HepG2 (cell line): Measurements from ENCODE around the gene LIM2. TPM values are rescaled to one million over a fixed set of nuclear protein-coding genes. Genes with fewer than 3 reads are reported as not detected.
"Not testable (repeated sequence)": the region's sequence is repeated elsewhere in the genome, so short reads cannot be mapped to it uniquely, and the experiment has no call there.

ENCODE experiments used
- ATAC-seq: fragments of 200-7000 bp; cut with Tn5 transposase; 3 replicates; pipeline ENCODE4 v1.9.1; 2020; ENCODE audit warnings: mild to moderate bottlenecking, moderate library complexity
- BruUV-seq: library from RNA; stranded (reverse); fragments of 400-500 nt; replicated peaks from 2 replicates; lab custom pipeline; 2021; lab: Mats Ljungman, UMichigan
- CTCF ChIA-PET: fragments of 300-600 bp; formaldehyde crosslinking; extraction: SDS; loops from one replicate; lab custom pipeline; 2021; ENCODE audit warnings: low total read pairs, inconsistent platforms, low intra/inter-chr PET ratio; lab: Yijun Ruan, JAX
- POLR2A ChIA-PET: fragments of 350-600 bp; sonication (Branson Sonifier 250); formaldehyde crosslinking; loops from one replicate; lab custom pipeline; 2020; ENCODE audit warnings: antibody characterized with exemption, inconsistent platforms; lab: Yijun Ruan, JAX
- DNase-seq: peaks from one replicate; pipeline ENCODE4 v3.0.0-alpha.2; 2015; ENCODE audit warnings: low spot score
- FAIRE-seq: peaks from 3 replicates; lab custom pipeline; 2011; peaks lifted over from hg19 to GRCh38; lab: Jason Lieb, UNC
- H2AFZ ChIP-seq: one replicate; pipeline ENCODE4 v1.6.1; 2011; ENCODE audit warnings: low read length, inconsistent platforms
- H3K27ac ChIP-seq: fragments of 300-600 bp; 3 replicates; pipeline ENCODE4 v1.8.0; 2011; ENCODE audit warnings: mixed run types, mild to moderate bottlenecking, mixed read lengths, low read length, inconsistent platforms; ENCODE audit not compliant: insufficient read depth; ENCODE audit errors: extremely low read length
- H3K27me3 ChIP-seq, 2 experiments: fragments of 200-600 bp in 1 of 2; 2 replicates in 1 of 2; 3 replicates in 1 of 2; pipeline versions ENCODE4 v1.6.0 to v1.8.0; 2011; ENCODE audit warnings: low read length in 2 of 2, mild to moderate bottlenecking in 2 of 2, moderate library complexity in 2 of 2, inconsistent platforms in 1 of 2; ENCODE audit not compliant: insufficient read depth in 2 of 2, control insufficient read depth in 1 of 2
- H3K36me3 ChIP-seq, 2 experiments: fragments of 200-600 bp in 1 of 2; replicated peaks in 1 of 2; 2 replicates in 1 of 2; 3 replicates in 1 of 2; pipeline versions ENCODE4 v1.5.1 to v1.8.0; 2011; ENCODE audit warnings: low read length in 2 of 2, inconsistent platforms in 1 of 2; ENCODE audit not compliant: insufficient read depth in 2 of 2, control insufficient read depth in 1 of 2
- H3K4me1 ChIP-seq: 2 replicates; pipeline ENCODE4 v1.5.1; 2012; ENCODE audit warnings: low read length, inconsistent platforms; ENCODE audit not compliant: insufficient read depth
- H3K4me2 ChIP-seq: 2 replicates; pipeline ENCODE4 v1.6.0; 2011; ENCODE audit warnings: low read depth, low read length, inconsistent platforms
- H3K4me3 ChIP-seq, 3 experiments: fragments of 200-600 bp in 1 of 3; sonication (generic), shearing (Covaris generic) in 1 of 3; replicated peaks in 1 of 3; 2 replicates each; pipeline ENCODE4 v1.5.1; 2011 to 2016; ENCODE audit warnings: low read length in 3 of 3, inconsistent platforms in 2 of 3, low read depth in 2 of 3, mild to moderate bottlenecking in 2 of 3, control low read depth in 1 of 3, mixed read lengths in 1 of 3; ENCODE audit not compliant: insufficient read depth in 1 of 3
- H3K79me2 ChIP-seq: one replicate; pipeline ENCODE4 v1.6.1; 2011; ENCODE audit warnings: low read length, inconsistent platforms; ENCODE audit not compliant: insufficient read depth
- H3K9ac ChIP-seq: 2 replicates; pipeline ENCODE4 v1.6.0; 2011; ENCODE audit warnings: mild to moderate bottlenecking, low read depth, low read length, inconsistent platforms; ENCODE audit not compliant: insufficient read depth
- H3K9me3 ChIP-seq: 2 replicates; pipeline ENCODE4 v1.5.1; 2012; ENCODE audit warnings: mild to moderate bottlenecking, low read length
- H4K20me1 ChIP-seq: 2 replicates; pipeline ENCODE4 v1.6.0; 2011; ENCODE audit warnings: inconsistent platforms, mild to moderate bottlenecking, low read length, moderate library complexity; ENCODE audit not compliant: insufficient read depth
- EED ChIP-seq: sonication (generic); formaldehyde crosslinking; IDR thresholded peaks from 2 replicates; pipeline ENCODE4 v1.5.0; 2020; ENCODE audit warnings: mild to moderate bottlenecking, missing genetic modification reagents
- HNRNPK ChIP-seq: fragments of 200-400 bp; formaldehyde crosslinking; IDR thresholded peaks from 2 replicates; pipeline ENCODE4 v1.6.1; 2018; ENCODE audit warnings: low read length, low read depth, moderate library complexity, mild to moderate bottlenecking; ENCODE audit not compliant: poor library complexity, severe bottlenecking
- WGBS: methylation state at CpG from one replicate; pipeline ENCODE4 v1.1.6; 2017; ENCODE audit warnings: low lambda C conversion rate; 5-methylcytosine and 5-hydroxymethylcytosine counted together
- in situ Hi-C: cut with HindIII; loops from 2 replicates; pipeline ENCODE4 v1.10.0; 2017; ENCODE audit warnings: low pct_unique_long_range_greater_than_20kb; ENCODE audit not compliant: extremely low pct_ligation_motif_present
- intact Hi-C: fragments of 100-400 bp; cut with micrococcal nuclease; formaldehyde crosslinking; loops from one replicate; pipeline ENCODE4 v1.10.0; 2022; ENCODE audit not compliant: unreplicated experiment
- polyA plus RNA-seq, 8 experiments: library from polyadenylated mRNA; depleted of rRNA in 3 of 8; stranded (reverse) in 7 of 8; unstranded in 1 of 8; fragments of >200 nt; fragmentation: Illumina TruSeq in 4 of 8; extraction: Trizol in 4 of 8; gene quantifications; 2 replicates each; pipeline versions ENCODE4 v1.2.1 to v1.2.3, GENCODE V29; 2011 to 2016; ENCODE audit warnings: low read depth in 4 of 8, missing spikeins in 1 of 8, mixed read lengths in 1 of 8; ENCODE audit not compliant: insufficient read depth in 1 of 8
- total RNA-seq, 5 experiments: library from RNA; depleted of rRNA; stranded (reverse); fragments of >200 nt; fragmentation: Illumina TruSeq; extraction: Trizol; gene quantifications; 2 replicates each; pipeline ENCODE4 v1.2.3, GENCODE V29; 2016; ENCODE audit warnings: low read depth in 1 of 5

LIM2 gene
- total and polyA plus RNA-seq, 2 of the 13 experiments (the other 11 are each of a cell fraction or from before 2014, with no cell fraction given), result 1.3 TPM; not detected in 1

- Histone ChIP-seq H3K4me2 (no peak overlapping the region), H3K9me3 (no peaks in the 10 kb centered on the region), H3K79me2 (no peaks in the 10 kb centered on the region), H4K20me1 (peaks cover 5% of the 10 kb centered on the region; the same call in 1 of the 2 replicates), H3K9ac (no peak overlapping the region), H3K36me3 (no peaks in the 10 kb centered on the region), H3K27ac (no peak overlapping the region), H3K4me3 (no peak overlapping the region), H2AFZ (no peak overlapping the region), H3K4me1 (no peaks in the 10 kb centered on the region), H3K27me3 (no peaks in the 10 kb centered on the region; a peak in 2 of 5 replicates)
- no peak for DNase-seq
- CTCF ChIA-PET, result interaction anchor here (1.0 to 1.4 kb wide), 2 partner anchors 83 to 93 kb away, joined by 5 to 8 read pairs; no protein-coding TSS in a partner anchor
- no peak for FAIRE-seq
- ATAC-seq, result peak; percentile 31; the same call in 2 of the 3 replicates
- no TSS peak for BruUV-seq
- in situ Hi-C loops, result no loop called here
- POLR2A ChIA-PET, result interaction anchor here (0.9 kb wide), 1 partner anchor 82 kb away, joined by 3 read pairs; no protein-coding TSS in a partner anchor
- intact Hi-C loops, result no loop called here
- WGBS, result 36% methylated on average over 32 of the region's 39 CpGs
- TF ChIP-seq HNRNPK, result peak; percentile 62
- no peak for TF ChIP-seq EED (CRISPR knock-in tag)
These were observed 33.7 kb upstream of the LIM2 start for GRCh38 chr19:51421229-51422052.

GRCh38 chr19:51420511-51420910, 32.7 kb upstream of the LIM2 start:
- H4K20me1 ChIP-seq, H3K79me2 ChIP-seq, H3K9me3 ChIP-seq, BruUV-seq, H3K36me3 ChIP-seq, H3K27ac ChIP-seq, H3K4me3 ChIP-seq, ATAC-seq, intact Hi-C loops, POLR2A ChIA-PET, CTCF ChIA-PET, H3K4me1 ChIP-seq, H3K4me2 ChIP-seq, DNase-seq, H3K27me3 ChIP-seq, H3K9ac ChIP-seq, H2AFZ ChIP-seq, in situ Hi-C loops, FAIRE-seq: not testable (repeated sequence)
- WGBS, result 51% methylated on average over 11 of the region's 11 CpGs
